ENCODE results near the gene GJB3. TPM values are rescaled to one million over a fixed set of nuclear protein-coding genes. Genes with fewer than 3 reads are reported as not detected.

Gene GJB3
- total and polyA plus RNA-seq, 2 donors (not counting 1 experiment from before 2014, with no cell fraction given): not detected

DNA sequence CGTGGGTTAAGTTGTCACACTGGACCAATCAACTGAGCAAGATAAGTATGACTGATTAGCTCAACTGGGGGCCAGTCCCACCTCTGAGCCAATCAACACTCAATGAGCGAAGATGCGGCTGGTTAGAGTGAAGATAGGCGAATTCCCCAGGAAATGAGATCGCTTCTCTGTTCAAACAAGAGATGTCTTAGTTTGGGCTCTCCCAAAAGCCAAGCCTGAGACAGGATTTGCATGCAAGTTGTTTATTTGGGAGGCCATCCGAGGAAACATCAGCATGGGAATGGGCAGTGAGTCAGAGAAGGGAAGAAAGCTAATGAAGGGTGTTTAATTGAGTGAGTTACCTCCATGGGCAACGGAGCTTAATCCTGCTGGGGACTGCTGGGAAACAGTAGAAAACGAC, 31.0 kb upstream of the GJB3 start:
- 88% methylated on average over 5 of the region's 8 CpGs for WGBS (ENCODE audit: insufficient coverage)
- Histone ChIP-seq H3K27ac (ENCODE audit: low read length in 2 of 2) (no peak overlapping the region), H3K9ac (ENCODE audit: low read length) (no peak overlapping the region), H3K4me1 (ENCODE audit: control insufficient read depth in 2 of 2, insufficient read depth in 2 of 2, low read length in 2 of 2) (no peaks in the 10 kb centered on the region), H3K9me3 (ENCODE audit: control extremely low read depth in 1 of 3, control insufficient read depth in 2 of 3, insufficient read depth in 1 of 3, low read length in 2 of 3) (no peaks in the 10 kb centered on the region), H3K4me2 (replicated peaks; ENCODE audit: low read depth, low read length, poor library complexity, severe bottlenecking) (no peak overlapping the region), H3K27me3 (replicated peaks in 1 of 4; ENCODE audit: control extremely low read depth in 1 of 4, control insufficient read depth in 3 of 4, insufficient read depth in 4 of 4, low read length in 3 of 4) (peaks cover 0 to 4% (median 2%) of the 10 kb centered on the region in 4 experiments), H3K79me2 (ENCODE audit: control insufficient read depth, insufficient read depth, low read length) (no peaks in the 10 kb centered on the region), H4K20me1 (ENCODE audit: control insufficient read depth, insufficient read depth, low read length, poor library complexity, severe bottlenecking) (no peaks in the 10 kb centered on the region), H2AFZ (ENCODE audit: insufficient read depth, low read depth, low read length, poor library complexity, severe bottlenecking) (no peak overlapping the region), H3K4me3 (ENCODE audit: control extremely low read depth in 1 of 5, extremely low read depth in 1 of 5, insufficient read depth in 1 of 5, low read depth in 2 of 5, low read length in 4 of 5) (no peak overlapping the region), H3K36me3 (replicated peaks in 1 of 2; ENCODE audit: control extremely low read depth in 1 of 2, control insufficient read depth in 1 of 2, extremely low read depth in 1 of 2, insufficient read depth in 2 of 2, low read length in 1 of 2) (no peaks in the 10 kb centered on the region)
- H3K27me3 Mint-ChIP-seq: peaks cover 10% of the 10 kb centered on the region
- CTCF ChIA-PET: interaction anchor here (1.5 kb wide), 1 partner anchor 1117 kb away, joined by 4 read pairs; no protein-coding TSS in a partner anchor
- no peak overlapping the region for H3K4me3 Mint-ChIP-seq
- no peak for ATAC-seq (ENCODE audit: low read depth)
- no peaks in the 10 kb centered on the region for H3K4me1 Mint-ChIP-seq
- intact Hi-C loops (cut with micrococcal nuclease): no loop called here
- DNase-seq: no peak
- POLR2A ChIA-PET: no interaction called here
- H3K27ac Mint-ChIP-seq: no peak overlapping the region
- TF ChIP-seq EZH2 (IDR thresholded peaks at IDR 0.05; ENCODE audit: borderline replicate concordance, insufficient read depth, low read depth, low read length, poor library complexity, severe bottlenecking): no peak
- TF ChIP-seq, protein P1, sequence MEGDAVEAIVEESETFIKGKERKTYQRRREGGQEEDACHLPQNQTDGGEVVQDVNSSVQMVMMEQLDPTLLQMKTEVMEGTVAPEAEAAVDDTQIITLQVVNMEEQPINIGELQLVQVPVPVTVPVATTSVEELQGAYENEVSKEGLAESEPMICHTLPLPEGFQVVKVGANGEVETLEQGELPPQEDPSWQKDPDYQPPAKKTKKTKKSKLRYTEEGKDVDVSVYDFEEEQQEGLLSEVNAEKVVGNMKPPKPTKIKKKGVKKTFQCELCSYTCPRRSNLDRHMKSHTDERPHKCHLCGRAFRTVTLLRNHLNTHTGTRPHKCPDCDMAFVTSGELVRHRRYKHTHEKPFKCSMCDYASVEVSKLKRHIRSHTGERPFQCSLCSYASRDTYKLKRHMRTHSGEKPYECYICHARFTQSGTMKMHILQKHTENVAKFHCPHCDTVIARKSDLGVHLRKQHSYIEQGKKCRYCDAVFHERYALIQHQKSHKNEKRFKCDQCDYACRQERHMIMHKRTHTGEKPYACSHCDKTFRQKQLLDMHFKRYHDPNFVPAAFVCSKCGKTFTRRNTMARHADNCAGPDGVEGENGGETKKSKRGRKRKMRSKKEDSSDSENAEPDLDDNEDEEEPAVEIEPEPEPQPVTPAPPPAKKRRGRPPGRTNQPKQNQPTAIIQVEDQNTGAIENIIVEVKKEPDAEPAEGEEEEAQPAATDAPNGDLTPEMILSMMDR (IDR thresholded peaks at IDR 0.05): no peak
- H3K9me3 Mint-ChIP-seq (ENCODE audit: insufficient read depth): no peaks in the 10 kb centered on the region

DNA sequence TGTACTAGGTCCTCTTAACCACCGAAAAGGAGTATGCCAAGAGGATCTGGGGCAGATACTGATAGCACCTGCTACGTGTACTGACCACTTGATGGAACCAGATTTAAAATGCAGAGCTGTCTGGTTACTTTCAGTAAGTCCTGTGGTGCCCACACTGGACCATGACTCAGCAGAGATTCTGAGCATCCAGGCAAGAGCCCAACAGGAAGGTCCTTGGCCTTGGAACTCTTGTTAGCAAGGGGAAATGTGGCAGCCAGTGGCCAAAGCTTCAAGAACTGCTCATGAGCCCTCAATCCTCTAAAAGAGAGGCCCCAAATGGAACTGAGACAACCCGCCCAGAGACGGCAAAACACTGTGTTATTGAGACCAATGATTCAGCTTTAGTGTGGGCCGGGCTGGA, 30.4 kb upstream of the GJB3 start:
- TF ChIP-seq, protein P1 (IDR thresholded peaks at IDR 0.05): no peak
- no peak for TF ChIP-seq EZH2 (IDR thresholded peaks at IDR 0.05; ENCODE audit: borderline replicate concordance, insufficient read depth, low read depth, low read length, poor library complexity, severe bottlenecking)
- no peaks in the 10 kb centered on the region for H3K36me3 ChIP-seq (replicated peaks in 1 of 2; ENCODE audit: control extremely low read depth in 1 of 2, control insufficient read depth in 1 of 2, extremely low read depth in 1 of 2, insufficient read depth in 2 of 2, low read length in 1 of 2)
- DNase-seq (no peak), ATAC-seq (ENCODE audit: low read depth) (no peak)
- H3K4me2 ChIP-seq (replicated peaks; ENCODE audit: low read depth, low read length, poor library complexity, severe bottlenecking): no peak overlapping the region
- H4K20me1 ChIP-seq (ENCODE audit: control insufficient read depth, insufficient read depth, low read length, poor library complexity, severe bottlenecking): no peaks in the 10 kb centered on the region
- CTCF ChIA-PET: interaction anchor here (1.5 to 1.6 kb wide), 2 partner anchors 8 to 1117 kb away, joined by 4 to 5 read pairs; no protein-coding TSS in a partner anchor
- H3K27me3 ChIP-seq (replicated peaks in 1 of 4; ENCODE audit: control extremely low read depth in 1 of 4, control insufficient read depth in 3 of 4, insufficient read depth in 4 of 4, low read length in 3 of 4): peaks cover 0 to 4% (median 2%) of the 10 kb centered on the region in 4 experiments
- intact Hi-C loops (cut with micrococcal nuclease): no loop called here
- no peak overlapping the region for H3K4me3 Mint-ChIP-seq
- no peaks in the 10 kb centered on the region for H3K4me1 ChIP-seq (ENCODE audit: control insufficient read depth in 2 of 2, insufficient read depth in 2 of 2, low read length in 2 of 2)
- H3K9ac ChIP-seq (ENCODE audit: low read length): no peak overlapping the region
- no peak overlapping the region for H3K4me3 ChIP-seq (ENCODE audit: control extremely low read depth in 1 of 5, extremely low read depth in 1 of 5, insufficient read depth in 1 of 5, low read depth in 2 of 5, low read length in 4 of 5)
- no peak overlapping the region for H3K27ac Mint-ChIP-seq
- no peaks in the 10 kb centered on the region for H3K9me3 ChIP-seq (ENCODE audit: control extremely low read depth in 1 of 3, control insufficient read depth in 2 of 3, insufficient read depth in 1 of 3, low read length in 2 of 3)
- H3K4me1 Mint-ChIP-seq: no peaks in the 10 kb centered on the region
- POLR2A ChIA-PET: no interaction called here
- no peak overlapping the region for H3K27ac ChIP-seq (ENCODE audit: low read length in 2 of 2)
- H3K27me3 Mint-ChIP-seq: peaks cover 6% of the 10 kb centered on the region
- H2AFZ ChIP-seq (ENCODE audit: insufficient read depth, low read depth, low read length, poor library complexity, severe bottlenecking): no peak overlapping the region
- no peaks in the 10 kb centered on the region for H3K79me2 ChIP-seq (ENCODE audit: control insufficient read depth, insufficient read depth, low read length)
- 90% methylated on average over 5 of the region's 5 CpGs for WGBS (ENCODE audit: insufficient coverage)
- H3K9me3 Mint-ChIP-seq (ENCODE audit: insufficient read depth): no peaks in the 10 kb centered on the region
